C4-2B (cell line): ENCODE measurements around the gene HTR4.

Experiments
- ZFX ChIP-seq: fragments of 450-650 bp; IDR thresholded peaks from 2 replicates; pipeline ENCODE4 v1.6.1; 2017
- TF ChIP-seq, protein P1 (sequence below): fragments of 450-650 bp; conservative IDR thresholded peaks from 2 replicates; pipeline ENCODE4 v1.5.1; 2017; ENCODE audit warnings: mild to moderate bottlenecking

DNA sequence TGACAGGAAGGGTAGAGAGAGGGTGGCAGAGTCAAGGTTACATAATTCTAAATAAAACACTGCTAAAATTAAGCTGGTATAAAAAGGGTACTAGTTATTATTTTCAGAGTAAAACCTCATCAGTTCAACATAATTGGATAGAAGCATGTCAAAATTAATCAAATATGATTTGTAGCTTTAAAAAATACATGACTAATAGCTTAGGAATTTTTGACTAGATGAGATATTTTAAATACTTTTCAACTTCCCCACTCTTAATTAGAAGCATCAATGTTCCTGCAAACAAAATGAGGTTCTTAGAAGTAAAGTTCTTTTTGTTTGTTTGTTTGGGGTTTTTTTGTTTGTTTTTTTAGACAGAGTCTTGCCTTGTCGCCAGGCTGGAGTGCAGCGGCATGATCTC is 29.1 kb downstream of the HTR4 start:
- TF ChIP-seq, protein P1, sequence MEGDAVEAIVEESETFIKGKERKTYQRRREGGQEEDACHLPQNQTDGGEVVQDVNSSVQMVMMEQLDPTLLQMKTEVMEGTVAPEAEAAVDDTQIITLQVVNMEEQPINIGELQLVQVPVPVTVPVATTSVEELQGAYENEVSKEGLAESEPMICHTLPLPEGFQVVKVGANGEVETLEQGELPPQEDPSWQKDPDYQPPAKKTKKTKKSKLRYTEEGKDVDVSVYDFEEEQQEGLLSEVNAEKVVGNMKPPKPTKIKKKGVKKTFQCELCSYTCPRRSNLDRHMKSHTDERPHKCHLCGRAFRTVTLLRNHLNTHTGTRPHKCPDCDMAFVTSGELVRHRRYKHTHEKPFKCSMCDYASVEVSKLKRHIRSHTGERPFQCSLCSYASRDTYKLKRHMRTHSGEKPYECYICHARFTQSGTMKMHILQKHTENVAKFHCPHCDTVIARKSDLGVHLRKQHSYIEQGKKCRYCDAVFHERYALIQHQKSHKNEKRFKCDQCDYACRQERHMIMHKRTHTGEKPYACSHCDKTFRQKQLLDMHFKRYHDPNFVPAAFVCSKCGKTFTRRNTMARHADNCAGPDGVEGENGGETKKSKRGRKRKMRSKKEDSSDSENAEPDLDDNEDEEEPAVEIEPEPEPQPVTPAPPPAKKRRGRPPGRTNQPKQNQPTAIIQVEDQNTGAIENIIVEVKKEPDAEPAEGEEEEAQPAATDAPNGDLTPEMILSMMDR = no peak
- TF ChIP-seq ZFX = no peak
